Measurements from ENCODE around the gene MTHFR.
"Not testable (repeated sequence)": the region's sequence is repeated elsewhere in the genome, so short reads cannot be mapped to it uniquely, and the experiment has no call there.

The MTHFR gene

DNA sequence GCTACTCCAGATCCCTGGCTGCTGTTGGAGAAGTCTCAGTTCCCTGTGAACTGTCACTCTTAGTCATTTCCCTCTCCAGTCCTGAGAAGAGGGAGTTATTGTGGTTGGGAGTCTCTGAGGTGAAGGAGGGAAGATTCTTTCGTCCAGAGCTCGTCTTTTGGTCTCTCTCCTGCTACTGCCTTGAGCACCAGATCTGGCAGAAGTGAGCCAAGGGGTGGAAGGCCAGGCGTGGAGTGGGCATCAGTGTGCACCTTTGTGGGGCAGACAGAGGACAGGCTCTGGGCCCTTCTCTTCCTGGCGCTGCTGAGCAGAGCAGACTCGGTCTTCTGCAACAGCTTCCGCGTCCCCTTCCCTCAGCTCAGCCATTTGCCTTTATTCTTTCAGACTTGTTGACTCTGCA lies 19.4 kb upstream of the MTHFR start:
- H3K27me3 ChIP-seq (ENCODE audit: control insufficient read depth, insufficient read depth, low read length) = no peaks in the 10 kb centered on the region
- no peaks in the 10 kb centered on the region for H3K9me3 ChIP-seq (ENCODE audit: control insufficient read depth, insufficient read depth, low read length)
- peaks cover 31% of the 10 kb centered on the region for H3K36me3 ChIP-seq (ENCODE audit: control insufficient read depth, insufficient read depth, low read length)
- no peak overlapping the region for H3K4me3 ChIP-seq (ENCODE audit: low read depth, low read length)
- no peak overlapping the region for H3K9ac ChIP-seq (ENCODE audit: low read depth, low read length)
- no peaks in the 10 kb centered on the region for H3K4me1 ChIP-seq (ENCODE audit: control insufficient read depth, insufficient read depth, low read length)

DNA sequence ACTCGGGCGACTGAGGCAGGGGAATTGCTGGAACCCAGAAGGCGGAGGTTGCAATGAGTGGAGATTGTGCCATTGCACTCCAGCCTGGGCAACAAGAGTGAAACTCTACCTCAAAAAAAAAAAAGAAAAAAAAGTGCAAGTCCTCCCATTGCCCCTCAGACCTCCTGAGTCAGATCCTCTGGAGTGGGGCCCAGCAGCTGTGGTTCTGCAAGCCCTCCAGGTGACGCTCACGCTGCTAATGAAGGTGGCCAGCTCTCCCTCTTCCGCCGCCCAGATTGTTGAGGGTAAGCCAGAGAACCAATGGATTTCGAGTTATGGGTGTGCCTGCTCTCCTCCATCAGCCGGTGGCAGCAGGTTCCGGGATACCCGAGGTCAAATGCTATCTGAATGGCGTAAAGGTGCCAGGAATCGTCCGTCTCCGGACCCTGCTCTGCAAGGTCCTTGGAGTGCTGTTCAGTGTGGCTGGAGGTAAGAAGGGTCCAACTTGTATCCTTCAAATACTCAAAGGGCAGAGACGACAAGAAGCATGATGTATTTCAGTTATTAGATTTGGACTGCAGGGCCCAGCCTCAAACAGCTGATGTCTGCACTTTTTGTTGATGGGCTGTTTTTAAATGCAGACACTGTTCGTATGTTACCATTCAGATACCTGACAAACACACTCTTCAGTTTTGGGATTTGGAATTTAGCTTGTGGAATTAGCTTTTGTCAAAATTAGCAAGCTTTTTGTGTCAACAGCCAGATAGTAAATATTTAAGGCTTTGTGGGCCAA lies 17.8 kb upstream of the MTHFR start:
- Histone ChIP-seq H3K36me3 (ENCODE audit: control insufficient read depth, insufficient read depth, low read length) (peaks cover 16% of the 10 kb centered on the region), H3K27me3 (ENCODE audit: control insufficient read depth, insufficient read depth, low read length) (no peaks in the 10 kb centered on the region), H3K9me3 (ENCODE audit: control insufficient read depth, insufficient read depth, low read length) (no peaks in the 10 kb centered on the region)

DNA sequence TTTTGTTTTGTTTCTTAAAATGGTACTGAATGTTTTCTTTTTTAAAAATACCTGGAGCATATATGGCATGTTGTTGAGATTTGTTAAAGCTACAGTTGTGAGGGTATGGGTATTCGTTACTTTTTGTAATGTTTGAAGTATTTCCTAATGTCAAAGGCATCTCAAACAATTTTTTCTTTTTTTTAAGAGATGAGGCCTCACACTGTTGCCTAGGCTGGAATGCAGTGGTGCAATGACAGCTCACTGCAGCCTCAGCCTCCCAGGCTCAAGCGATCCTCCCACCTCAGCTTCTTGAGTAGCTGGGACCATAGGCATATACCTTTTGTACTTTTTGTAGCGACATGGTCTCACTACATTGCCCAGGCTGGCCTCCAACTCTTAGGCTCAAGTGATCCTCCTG lies 16.3 kb upstream of the MTHFR start:
- no peak overlapping the region for H3K9ac ChIP-seq (ENCODE audit: low read depth, low read length)
- no peaks in the 10 kb centered on the region for H3K4me1 ChIP-seq (ENCODE audit: control insufficient read depth, insufficient read depth, low read length)
- peaks cover 16% of the 10 kb centered on the region for H3K36me3 ChIP-seq (ENCODE audit: control insufficient read depth, insufficient read depth, low read length)
- H3K4me3 ChIP-seq (ENCODE audit: low read depth, low read length) = no peak overlapping the region
- no peaks in the 10 kb centered on the region for H3K27me3 ChIP-seq (ENCODE audit: control insufficient read depth, insufficient read depth, low read length)
- no peaks in the 10 kb centered on the region for H3K9me3 ChIP-seq (ENCODE audit: control insufficient read depth, insufficient read depth, low read length)

More for the DNA sequence above, 17.8 kb upstream of the MTHFR start:
- no peak overlapping the region for H3K4me3 ChIP-seq (ENCODE audit: low read depth, low read length)
- H3K9ac ChIP-seq (ENCODE audit: low read depth, low read length) = no peak overlapping the region
- no peaks in the 10 kb centered on the region for H3K4me1 ChIP-seq (ENCODE audit: control insufficient read depth, insufficient read depth, low read length)

DNA sequence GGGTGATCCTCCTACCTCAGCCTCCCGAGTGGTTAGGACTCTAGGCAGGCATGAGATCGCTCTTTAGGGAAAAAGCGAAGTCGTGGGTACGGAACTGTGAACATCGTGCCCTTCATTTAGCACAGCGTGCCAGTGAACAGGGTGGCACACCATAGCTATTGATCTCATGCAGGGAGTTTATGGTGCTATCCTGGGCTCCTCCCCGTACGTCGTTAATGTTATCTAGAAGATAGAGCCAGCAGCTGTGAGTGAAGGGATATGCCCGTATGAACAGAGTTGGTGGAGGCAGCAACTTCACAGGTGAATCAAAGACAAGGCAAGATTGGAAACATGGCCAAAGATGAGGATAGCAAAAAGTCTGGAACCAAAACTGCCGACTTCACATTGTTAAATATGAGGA lies 11.4 kb upstream of the MTHFR start:
- H3K36me3 ChIP-seq (ENCODE audit: control insufficient read depth, insufficient read depth, low read length) = peaks cover 15% of the 10 kb centered on the region
- H3K4me3 ChIP-seq (ENCODE audit: low read depth, low read length) = no peak overlapping the region
- no peaks in the 10 kb centered on the region for H3K9me3 ChIP-seq (ENCODE audit: control insufficient read depth, insufficient read depth, low read length)
- no peaks in the 10 kb centered on the region for H3K4me1 ChIP-seq (ENCODE audit: control insufficient read depth, insufficient read depth, low read length)
- H3K27me3 ChIP-seq (ENCODE audit: control insufficient read depth, insufficient read depth, low read length) = no peaks in the 10 kb centered on the region
- H3K9ac ChIP-seq (ENCODE audit: low read depth, low read length) = no peak overlapping the region

DNA sequence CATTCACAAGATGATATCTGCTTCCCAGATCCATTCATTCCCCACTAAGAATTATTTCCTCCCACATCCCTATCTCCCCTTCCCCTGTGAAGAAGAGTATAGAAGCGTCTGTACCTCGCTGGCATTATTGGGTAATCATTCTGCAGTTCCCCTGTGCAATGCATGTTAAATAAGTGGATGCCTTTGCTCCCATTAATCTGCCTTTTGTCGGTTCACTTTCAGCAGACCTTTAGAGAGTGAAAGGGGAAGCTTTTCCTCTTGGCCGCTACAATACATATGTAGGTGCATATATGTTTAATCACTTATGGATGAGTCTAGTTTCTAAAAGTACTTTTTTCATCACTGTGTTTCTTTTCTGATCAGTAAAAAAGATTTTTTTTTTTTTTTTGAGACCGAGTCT lies 7.3 kb upstream of the MTHFR start:
- no peak overlapping the region for H3K4me3 ChIP-seq (ENCODE audit: low read depth, low read length)
- no peak overlapping the region for H3K9ac ChIP-seq (ENCODE audit: low read depth, low read length)
- H3K36me3 ChIP-seq (ENCODE audit: control insufficient read depth, insufficient read depth, low read length) = peaks cover 19% of the 10 kb centered on the region

DNA sequence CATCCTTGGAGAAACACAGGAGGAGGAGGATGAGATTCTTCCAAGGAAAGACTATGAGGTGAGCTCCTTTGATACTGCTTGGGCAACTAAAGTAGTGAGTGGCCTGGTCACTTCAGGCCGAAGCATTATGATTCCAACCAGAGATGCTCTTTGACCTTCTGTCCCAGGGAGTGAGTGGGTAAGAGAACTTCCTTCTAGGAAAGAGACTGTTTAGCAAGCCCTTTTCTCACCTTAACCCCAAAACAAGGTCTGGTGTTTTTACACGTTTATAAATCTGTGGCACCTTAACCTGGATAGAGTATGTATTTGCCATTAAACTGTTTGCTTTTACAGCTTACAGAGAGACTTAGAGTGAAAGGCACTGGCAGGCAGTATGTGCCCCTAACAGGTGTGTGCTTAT lies 1.4 kb upstream of the MTHFR start:
- H3K27me3 ChIP-seq (ENCODE audit: control insufficient read depth, insufficient read depth, low read length) = no peaks in the 10 kb centered on the region
- H3K4me1 ChIP-seq (ENCODE audit: control insufficient read depth, insufficient read depth, low read length) = peaks cover 13% of the 10 kb centered on the region
- H3K4me3 ChIP-seq (ENCODE audit: low read depth, low read length) = peak overlapping the region; percentile 80
- H3K9me3 ChIP-seq (ENCODE audit: control insufficient read depth, insufficient read depth, low read length) = no peaks in the 10 kb centered on the region
- peak overlapping the region; percentile 29 for H3K9ac ChIP-seq (ENCODE audit: low read depth, low read length)
- H3K36me3 ChIP-seq (ENCODE audit: control insufficient read depth, insufficient read depth, low read length) = peaks cover 3% of the 10 kb centered on the region

More for the DNA sequence above, 7.3 kb upstream of the MTHFR start:
- H3K27me3 ChIP-seq (ENCODE audit: control insufficient read depth, insufficient read depth, low read length) = no peaks in the 10 kb centered on the region
- no peaks in the 10 kb centered on the region for H3K9me3 ChIP-seq (ENCODE audit: control insufficient read depth, insufficient read depth, low read length)
- H3K4me1 ChIP-seq (ENCODE audit: control insufficient read depth, insufficient read depth, low read length) = no peaks in the 10 kb centered on the region

DNA sequence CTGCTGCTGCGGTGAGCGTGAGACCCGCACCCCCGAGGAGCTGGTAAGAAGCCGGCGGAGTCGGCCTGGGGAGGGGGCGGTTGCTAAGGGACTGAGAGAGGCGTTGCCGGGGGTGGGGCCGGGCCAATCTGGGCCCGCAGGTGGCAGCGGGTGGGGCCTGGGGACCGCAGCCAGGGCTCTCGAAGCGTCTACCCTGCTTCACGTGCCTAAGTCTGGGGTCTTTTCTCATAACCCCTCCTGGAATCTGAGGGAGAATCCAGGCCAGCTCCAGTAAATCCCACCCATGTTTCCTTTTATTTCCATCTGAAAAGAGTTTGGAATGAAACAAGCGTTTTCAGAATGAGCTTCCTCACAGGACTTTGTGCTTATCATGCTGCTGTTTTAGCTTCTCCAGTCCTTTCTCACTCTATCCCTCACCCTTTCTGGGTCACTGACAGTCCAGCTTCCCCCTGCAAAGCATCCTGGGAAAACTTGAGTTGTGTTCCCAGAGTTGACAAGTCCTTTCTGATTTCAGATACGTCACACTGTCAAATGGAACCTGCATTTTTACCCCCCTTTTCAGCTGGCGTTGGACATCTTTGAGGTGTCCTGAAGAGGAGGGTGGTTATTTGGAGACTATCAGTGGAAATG lies 658 bp upstream of the MTHFR start:
- Histone ChIP-seq H3K4me1 (ENCODE audit: control insufficient read depth, insufficient read depth, low read length) (peaks cover 15% of the 10 kb centered on the region), H3K9me3 (ENCODE audit: control insufficient read depth, insufficient read depth, low read length) (no peaks in the 10 kb centered on the region), H3K36me3 (ENCODE audit: control insufficient read depth, insufficient read depth, low read length) (peaks cover 3% of the 10 kb centered on the region), H3K9ac (ENCODE audit: low read depth, low read length) (peak overlapping the region; percentile 29), H3K27me3 (ENCODE audit: control insufficient read depth, insufficient read depth, low read length) (no peaks in the 10 kb centered on the region), H3K4me3 (ENCODE audit: low read depth, low read length) (peak overlapping the region; percentile 80)

DNA sequence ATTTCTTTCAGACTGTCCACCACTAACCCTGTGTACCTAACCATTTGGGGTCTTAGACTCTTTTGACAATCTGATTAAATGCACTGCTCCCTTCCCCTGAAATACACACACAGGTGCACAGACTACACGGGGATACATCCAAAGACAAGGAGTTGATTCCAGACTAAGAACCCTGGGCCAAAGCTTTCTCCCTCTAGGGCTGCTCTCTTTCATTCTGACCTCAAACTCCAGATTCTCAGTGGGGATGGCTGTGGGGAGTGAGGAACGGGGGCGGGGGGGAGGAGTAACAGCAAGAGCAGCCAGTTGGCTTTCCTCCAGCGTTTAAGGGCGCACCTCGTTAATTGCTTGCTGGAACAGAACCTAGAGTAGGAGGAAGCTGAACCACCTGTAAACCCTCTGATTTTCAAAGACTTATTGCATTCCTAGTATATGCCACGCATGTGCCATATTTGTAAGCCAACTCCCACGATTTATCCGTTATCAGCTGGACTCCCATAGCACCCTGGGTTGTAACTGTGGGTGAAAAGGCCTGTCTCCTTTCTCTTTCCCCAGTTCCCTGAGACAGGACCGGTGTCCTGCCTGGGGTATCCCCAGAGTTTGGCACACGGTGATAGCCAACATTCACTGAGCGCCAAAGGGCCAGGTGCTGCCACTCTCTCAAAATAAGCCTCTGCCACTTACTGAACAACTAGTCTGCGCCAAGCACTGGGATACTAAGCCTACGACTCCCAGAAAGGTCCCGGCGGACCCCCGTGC lies 920 bp downstream of the MTHFR start:
- Histone ChIP-seq H3K36me3 (ENCODE audit: control insufficient read depth, insufficient read depth, low read length) (peaks cover 13% of the 10 kb centered on the region), H3K9me3 (ENCODE audit: control insufficient read depth, insufficient read depth, low read length) (no peaks in the 10 kb centered on the region), H3K4me3 (ENCODE audit: low read depth, low read length) (peak overlapping the region; percentile 92), H3K9ac (ENCODE audit: low read depth, low read length) (peak overlapping the region; percentile 90), H3K27me3 (ENCODE audit: control insufficient read depth, insufficient read depth, low read length) (no peaks in the 10 kb centered on the region), H3K4me1 (ENCODE audit: control insufficient read depth, insufficient read depth, low read length) (peaks cover 15% of the 10 kb centered on the region)

DNA sequence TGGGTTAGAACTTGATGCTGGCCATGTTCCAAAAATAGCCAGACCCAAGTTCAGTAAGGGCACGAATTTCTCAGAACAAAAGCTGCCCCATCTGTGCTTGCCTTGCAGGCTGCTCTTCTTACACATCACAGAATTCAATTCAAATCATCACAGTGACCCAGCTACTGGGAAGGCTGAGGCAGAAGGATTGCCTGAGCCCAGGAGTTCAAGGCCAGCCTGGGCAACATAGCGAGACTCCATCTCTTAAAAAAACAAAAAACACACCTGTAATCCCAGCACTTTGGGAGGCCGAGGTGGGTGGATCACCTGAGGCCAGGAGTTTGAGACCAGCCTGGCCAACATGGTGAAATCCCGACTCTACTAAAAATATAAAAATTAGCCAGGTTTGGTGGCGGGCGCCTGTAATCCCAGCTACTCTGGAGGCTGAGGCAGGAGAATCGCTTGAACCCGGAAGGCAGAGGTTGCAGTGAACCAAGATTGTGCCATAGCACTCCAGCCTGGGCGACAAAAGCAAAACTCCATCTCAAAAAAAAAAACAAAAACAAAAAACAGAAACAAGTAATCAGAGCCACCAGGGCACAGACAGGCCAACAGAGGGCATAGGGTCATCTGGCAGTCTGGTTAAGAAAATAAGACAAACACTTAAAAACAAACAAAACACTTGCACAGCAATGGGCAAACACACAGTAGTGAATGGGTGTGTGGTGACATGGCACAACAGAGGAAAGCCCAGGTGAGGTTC lies 1.7 kb downstream of the MTHFR start:
- Histone ChIP-seq H3K4me1 (ENCODE audit: control insufficient read depth, insufficient read depth, low read length) (peaks cover 15% of the 10 kb centered on the region), H3K9ac (ENCODE audit: low read depth, low read length) (peak overlapping the region; percentile 49), H3K36me3 (ENCODE audit: control insufficient read depth, insufficient read depth, low read length) (peaks cover 14% of the 10 kb centered on the region), H3K4me3 (ENCODE audit: low read depth, low read length) (peak overlapping the region; percentile 92)
- not testable (repeated sequence) for H3K27me3 ChIP-seq (ENCODE audit: control insufficient read depth, insufficient read depth, low read length); H3K9me3 ChIP-seq (ENCODE audit: control insufficient read depth, insufficient read depth, low read length)

DNA sequence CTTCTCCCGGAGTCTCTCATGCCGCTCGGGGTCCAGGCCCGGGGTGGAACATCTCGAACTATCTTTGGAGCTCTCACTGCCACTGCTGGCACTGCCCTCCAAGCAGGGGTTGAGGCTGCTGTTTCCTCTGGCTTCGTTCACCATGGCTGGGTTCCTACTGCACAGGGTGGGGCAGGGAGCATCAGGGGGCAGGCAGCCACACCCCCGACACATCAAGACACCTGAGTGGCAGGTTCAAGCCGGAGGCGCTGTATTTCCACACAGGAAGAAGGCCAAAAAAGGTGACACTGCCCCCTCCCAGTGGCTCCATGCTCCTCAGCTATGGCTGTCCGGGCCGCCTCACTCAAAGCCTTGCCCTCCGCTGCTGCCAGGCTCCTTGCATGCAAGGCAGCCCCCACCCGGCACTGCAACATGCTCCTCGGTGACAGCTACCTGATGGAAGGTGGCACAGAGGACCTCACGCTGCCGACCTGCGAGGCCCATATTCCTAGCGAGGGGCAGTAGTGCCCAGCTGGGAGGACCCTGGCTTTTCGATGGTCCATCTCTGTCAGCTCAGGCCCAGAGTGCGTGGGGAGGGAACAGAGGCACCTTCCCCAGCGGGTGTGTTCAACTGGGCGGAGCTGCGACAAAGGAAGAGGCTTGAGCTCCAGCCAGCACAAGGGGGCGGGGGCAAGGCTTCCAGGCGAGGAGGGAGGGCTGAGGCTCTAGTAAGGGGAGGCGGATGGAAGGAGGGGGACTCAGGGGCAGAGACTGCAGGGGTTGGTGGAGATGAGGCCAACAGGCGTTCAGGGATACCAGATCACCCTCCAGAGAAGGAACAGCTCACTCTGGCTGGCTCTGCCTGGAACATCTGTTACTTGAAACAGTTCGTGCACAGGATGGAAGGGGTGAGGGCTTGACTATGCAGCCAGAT lies 2.5 kb downstream of the MTHFR start:
- H3K4me1 ChIP-seq (ENCODE audit: control insufficient read depth, insufficient read depth, low read length) = peaks cover 15% of the 10 kb centered on the region
- H3K9ac ChIP-seq (ENCODE audit: low read depth, low read length) = no peak overlapping the region
- no peaks in the 10 kb centered on the region for H3K27me3 ChIP-seq (ENCODE audit: control insufficient read depth, insufficient read depth, low read length)
- H3K9me3 ChIP-seq (ENCODE audit: control insufficient read depth, insufficient read depth, low read length) = no peaks in the 10 kb centered on the region
- peaks cover 17% of the 10 kb centered on the region for H3K36me3 ChIP-seq (ENCODE audit: control insufficient read depth, insufficient read depth, low read length)
- H3K4me3 ChIP-seq (ENCODE audit: low read depth, low read length) = peak overlapping the region; percentile 90

DNA sequence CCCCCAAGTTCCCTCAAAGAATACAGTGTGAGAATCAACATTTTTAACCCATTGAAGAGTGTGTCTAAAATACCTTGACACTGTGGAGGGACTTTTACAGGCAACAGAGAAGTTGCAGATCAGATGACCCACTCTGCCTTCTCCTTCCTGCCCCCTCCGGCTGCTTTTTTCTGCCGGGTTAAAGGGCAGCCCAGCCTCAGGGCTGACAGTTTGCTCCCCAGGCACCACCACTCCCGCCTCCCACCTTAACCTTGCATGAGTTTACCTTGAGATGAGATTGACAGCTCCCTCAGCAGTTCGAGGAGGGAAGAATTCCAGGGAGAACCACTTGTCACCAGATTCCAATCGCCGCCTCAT lies 3.2 kb downstream of the MTHFR start:
- Histone ChIP-seq H3K4me3 (ENCODE audit: low read depth, low read length) (peak overlapping the region; percentile 90), H3K36me3 (ENCODE audit: control insufficient read depth, insufficient read depth, low read length) (peaks cover 18% of the 10 kb centered on the region), H3K9me3 (ENCODE audit: control insufficient read depth, insufficient read depth, low read length) (no peaks in the 10 kb centered on the region), H3K4me1 (ENCODE audit: control insufficient read depth, insufficient read depth, low read length) (peaks cover 15% of the 10 kb centered on the region), H3K27me3 (ENCODE audit: control insufficient read depth, insufficient read depth, low read length) (no peaks in the 10 kb centered on the region), H3K9ac (ENCODE audit: low read depth, low read length) (no peak overlapping the region)

Data from iPS-15b (cell line).